NB4 (cell line): ENCODE data around the gene NR1D2.

Source experiments
- POLR2A ChIP-seq: IDR thresholded peaks from 2 replicates; pipeline ENCODE4 v1.6.1; 2011; ENCODE audit warnings: mild to moderate bottlenecking; ENCODE audit not compliant: insufficient read length; ENCODE audit errors: extremely low read depth
- TF ChIP-seq, protein P1 (sequence below): IDR thresholded peaks from 2 replicates; pipeline ENCODE4 v1.6.1; 2011; ENCODE audit warnings: low read depth, low read length
- TF ChIP-seq, protein P2 (sequence below): IDR thresholded peaks from one replicate; pipeline ENCODE4 v1.5.1; 2012; ENCODE audit warnings: low read depth, low read length

DNA sequence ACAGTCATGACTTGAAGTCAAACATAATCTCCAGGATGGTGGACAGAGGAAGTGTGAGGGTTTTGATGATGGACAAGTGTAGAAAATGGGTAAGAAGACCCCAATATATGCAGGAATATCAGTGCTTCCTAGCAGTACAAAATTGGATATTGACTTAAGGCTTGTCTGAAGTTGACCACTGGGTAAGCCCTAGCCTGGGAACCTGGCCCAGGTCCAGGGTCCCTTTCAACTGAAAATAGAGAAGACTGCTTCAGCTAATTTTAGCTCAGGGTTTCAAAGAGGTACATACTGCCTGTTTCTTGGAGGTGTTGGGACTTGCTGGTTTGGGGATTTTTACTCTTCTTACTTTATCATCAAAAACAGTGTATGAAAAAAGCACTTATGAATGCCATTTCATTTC, 4.7 kb downstream of the NR1D2 start:
- TF ChIP-seq, protein P1, sequence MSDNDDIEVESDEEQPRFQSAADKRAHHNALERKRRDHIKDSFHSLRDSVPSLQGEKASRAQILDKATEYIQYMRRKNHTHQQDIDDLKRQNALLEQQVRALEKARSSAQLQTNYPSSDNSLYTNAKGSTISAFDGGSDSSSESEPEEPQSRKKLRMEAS, result no peak
- TF ChIP-seq, protein P2, sequence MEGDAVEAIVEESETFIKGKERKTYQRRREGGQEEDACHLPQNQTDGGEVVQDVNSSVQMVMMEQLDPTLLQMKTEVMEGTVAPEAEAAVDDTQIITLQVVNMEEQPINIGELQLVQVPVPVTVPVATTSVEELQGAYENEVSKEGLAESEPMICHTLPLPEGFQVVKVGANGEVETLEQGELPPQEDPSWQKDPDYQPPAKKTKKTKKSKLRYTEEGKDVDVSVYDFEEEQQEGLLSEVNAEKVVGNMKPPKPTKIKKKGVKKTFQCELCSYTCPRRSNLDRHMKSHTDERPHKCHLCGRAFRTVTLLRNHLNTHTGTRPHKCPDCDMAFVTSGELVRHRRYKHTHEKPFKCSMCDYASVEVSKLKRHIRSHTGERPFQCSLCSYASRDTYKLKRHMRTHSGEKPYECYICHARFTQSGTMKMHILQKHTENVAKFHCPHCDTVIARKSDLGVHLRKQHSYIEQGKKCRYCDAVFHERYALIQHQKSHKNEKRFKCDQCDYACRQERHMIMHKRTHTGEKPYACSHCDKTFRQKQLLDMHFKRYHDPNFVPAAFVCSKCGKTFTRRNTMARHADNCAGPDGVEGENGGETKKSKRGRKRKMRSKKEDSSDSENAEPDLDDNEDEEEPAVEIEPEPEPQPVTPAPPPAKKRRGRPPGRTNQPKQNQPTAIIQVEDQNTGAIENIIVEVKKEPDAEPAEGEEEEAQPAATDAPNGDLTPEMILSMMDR, result no peak
- no peak for TF ChIP-seq POLR2A
